DMS153 (cell line): ENCODE results near the gene ZNF329.
A peak's percentile ranks its signal among the peaks of the same experiment; 100 is the strongest.

ENCODE experiments used
- DNase-seq: peaks from one replicate; lab custom pipeline; 2025; lab: John Stamatoyannopoulos, UW

ZNF329 gene

DNA sequence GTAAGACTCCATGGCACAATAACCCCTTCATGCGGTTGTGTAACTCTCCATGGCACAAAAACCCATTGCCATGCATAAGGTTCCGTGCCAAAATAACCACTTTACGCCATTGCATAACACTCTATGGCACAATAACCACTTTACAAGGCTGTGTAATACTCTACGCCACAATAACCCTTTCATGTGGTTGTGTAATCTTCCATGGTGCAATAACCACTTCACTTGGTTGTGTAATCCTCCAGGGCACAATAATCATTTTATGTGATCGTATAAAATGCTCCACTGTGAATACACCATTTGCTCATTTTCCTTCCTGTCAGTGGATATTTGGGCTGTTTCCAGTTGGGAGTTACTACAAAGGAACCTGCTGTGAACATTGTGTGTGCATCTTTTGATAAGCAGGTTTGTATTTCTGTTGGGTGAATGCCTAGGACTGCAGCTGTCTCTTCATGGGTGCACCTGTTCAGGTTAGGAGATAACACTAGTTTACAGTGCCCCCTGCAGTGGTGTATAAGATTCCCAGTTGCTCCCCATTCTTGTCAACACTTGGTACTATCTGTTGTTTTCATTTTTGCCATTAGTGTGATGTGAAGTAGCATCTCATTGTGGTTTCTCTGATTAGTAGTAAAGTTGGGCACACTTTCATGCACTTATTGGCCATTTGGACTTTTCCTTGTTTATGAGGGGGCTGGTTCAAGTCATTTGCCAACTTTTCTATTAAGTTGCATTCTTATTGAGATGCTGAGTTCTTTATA is 31.4 kb downstream of the ZNF329 start:
- no peak for DNase-seq

DNA sequence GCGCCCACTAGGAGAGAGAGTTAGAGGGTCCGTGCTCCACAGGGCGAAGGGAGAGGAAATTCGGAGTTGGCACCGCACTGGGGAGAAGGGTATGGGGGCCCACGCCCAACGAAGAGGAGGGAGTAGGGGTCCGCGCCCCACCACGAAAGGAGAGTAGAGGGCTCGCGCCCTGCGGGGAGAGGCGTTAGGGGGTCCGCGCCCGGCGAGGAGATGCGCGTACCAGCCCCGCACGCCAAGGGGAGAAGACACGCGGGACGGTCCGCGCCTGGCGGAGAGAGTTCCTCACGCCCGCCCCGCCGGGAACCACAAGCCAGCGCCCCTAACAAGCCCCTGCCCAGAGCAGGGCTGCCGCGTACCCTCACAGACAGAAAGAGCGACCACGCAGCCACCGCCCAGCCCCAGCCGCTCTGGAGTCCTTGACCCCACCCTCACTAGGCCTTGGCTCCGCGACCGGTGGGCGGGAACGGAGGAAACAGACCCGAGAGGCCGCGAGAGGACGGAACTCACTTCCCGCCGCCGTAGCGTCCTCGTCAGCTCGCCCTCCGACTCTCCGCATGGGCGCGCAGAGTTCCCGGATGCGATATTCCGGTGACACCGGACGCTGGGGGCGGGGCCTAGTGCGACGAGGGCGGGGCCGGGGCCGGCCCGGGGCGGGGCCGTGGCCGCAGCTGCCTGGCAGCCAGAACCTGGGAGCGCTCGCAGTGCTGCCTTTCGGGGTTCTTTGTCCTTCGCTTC is 32.6 kb downstream of the ZNF329 start:
- DNase-seq: no peak

GRCh38 chr19:58108546-58108817 is 42.1 kb downstream of the ZNF329 start:
- no peak for DNase-seq

GRCh38 chr19:58107778-58108545 is 42.6 kb downstream of the ZNF329 start:
- DNase-seq: no peak

DNA sequence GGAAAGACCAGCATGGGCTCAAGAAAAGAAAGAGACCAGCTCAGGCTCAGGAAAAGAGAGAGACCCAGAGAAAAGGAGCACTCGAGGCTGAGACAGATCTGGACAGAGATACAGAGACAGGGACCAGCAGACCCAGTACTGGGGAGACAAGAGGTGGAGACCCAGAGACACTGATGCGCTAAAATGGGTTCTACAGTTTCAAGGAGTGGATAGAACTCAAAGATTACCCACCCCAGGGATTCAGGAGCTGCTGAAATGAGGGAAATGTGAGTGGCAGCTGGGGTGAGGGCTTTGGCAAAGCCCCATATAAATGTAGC is 51.9 kb downstream of the ZNF329 start:
- DNase-seq: no peak

DNA sequence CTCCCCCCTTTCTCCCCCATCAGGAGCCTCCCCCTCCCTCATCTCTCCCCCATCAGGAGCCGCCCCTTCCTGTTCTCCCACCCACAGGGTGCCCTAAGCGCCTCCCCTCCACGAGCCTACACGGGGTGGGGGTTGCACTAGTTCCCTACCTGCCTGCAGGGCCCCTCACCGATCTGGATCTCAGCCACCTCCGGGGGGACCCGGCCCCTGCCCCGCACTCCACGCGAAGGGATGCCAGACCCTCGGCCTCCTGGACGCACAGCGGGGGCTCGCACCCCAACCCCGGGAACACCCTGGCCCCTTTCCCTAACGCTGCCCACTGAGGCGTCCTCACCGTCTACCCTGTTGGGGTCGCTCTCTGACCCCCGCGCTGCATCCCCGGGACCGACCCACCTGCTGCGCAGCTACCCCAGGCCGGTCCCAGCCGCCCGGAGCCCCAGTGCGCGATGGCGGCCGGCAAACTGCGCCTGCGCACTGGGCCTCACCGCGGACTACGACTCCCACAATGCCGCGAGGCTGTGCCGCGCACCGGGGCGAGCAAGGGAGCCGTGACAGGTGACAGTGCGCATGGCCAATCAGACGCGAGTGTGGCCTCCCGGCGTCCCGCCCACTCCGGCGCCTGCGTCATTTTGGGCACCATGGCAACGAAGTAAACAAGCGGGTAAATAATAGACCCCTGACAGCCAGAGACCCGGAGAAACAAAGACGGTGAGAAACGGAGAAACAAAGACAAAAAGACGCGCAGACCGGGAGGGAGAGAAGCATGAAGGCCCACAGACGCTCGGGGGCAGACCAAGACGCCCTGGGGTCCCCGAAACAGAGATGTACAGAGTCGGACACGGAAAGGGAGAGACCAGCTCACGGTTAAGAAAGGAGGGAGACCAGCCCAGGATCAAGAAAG is 52.6 kb downstream of the ZNF329 start, which contains the start of gene ZSCAN18:
Gene ZSCAN18 (minus strand): TSS at position 451 of the 901 bp plus-strand sequence. CDS start 7,964 bp downstream, outside the sequence.
- peak; percentile 67 for DNase-seq

DNA sequence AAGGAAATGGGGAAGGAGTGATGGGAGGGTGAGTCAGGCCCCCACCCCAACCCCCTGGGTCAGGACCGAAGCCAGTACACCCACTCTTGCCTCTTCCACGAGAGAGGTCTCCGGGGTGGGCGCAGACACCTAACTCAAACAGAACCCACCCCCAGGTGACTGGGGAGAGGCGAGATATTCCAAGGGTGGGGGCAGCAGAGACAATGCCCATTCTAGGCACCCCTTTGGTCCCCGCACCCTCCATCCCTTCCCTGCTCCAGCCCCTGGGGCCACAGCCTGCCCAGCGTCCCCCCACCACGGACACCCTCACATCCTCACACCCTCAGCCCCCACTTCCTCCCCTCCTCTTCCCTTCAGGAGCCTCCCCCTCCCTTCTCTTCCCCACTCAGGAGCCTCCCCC is 53.2 kb downstream of the ZNF329 start:
- DNase-seq: no peak

DNA sequence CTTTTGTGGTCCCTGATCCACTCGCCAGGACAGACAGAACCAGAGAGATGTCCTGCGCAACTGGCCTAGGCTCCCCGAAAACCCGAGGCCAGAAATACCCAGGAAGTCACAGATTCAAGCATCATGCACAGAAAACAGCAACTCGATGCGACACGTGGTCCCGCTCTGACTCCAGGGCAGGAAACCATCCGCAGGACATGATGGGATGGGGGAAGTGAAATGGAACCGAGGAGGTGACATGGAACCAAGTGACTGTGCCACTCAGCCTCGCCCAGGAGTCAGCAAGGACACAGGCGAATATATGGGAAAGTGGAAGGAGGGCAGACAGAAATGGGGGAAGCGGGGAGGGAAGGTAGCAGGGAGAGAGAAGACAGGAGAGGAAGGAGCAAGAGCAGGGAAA is 53.7 kb downstream of the ZNF329 start:
- DNase-seq: no peak

GRCh38 chr19:58095328-58095727 is 55.3 kb downstream of the ZNF329 start:
- no peak for DNase-seq

DNA sequence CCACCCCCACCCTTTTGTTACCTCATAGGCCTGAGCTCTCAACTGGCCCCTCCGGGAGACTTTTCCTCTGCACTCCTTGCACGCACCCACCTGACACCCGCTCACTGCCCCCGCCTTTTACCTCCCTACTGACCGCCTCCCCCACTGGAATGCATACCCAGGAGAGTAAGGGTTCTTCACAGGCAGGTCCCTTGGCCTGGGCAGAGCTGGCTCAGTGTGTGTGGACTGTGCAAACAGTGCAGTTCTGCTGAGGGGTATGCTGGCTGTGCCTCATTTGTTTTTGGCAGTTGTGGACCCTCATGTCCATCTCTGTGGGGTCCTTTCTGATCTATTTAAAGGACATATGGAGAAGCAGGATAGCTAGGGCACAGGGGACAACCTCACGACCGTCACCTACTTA is 57.5 kb downstream of the ZNF329 start:
- no peak for DNase-seq

GRCh38 chr19:58091251-58091995 is 59.2 kb downstream of the ZNF329 start:
- DNase-seq: no peak

DNA sequence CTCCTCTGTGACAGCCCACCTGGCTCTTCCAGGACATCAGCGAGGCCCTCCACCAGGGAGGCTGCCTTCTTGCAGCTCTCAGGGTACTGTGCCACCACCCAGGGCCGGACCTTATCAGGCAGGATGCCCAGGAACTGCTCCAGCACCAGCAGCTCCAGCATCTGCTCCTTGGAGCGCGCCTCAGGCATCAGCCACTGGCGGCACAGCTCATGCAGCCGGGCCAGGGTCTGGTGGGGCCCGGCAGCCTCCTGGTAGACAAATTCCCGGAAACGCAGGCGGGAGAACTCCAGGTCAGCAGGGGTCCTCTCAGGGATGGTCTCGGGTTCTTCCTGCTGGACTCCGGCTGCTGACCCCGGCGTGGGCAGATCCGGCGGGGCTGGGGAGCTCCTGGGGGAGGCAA is 60.7 kb downstream of the ZNF329 start:
- DNase-seq: no peak

DNA sequence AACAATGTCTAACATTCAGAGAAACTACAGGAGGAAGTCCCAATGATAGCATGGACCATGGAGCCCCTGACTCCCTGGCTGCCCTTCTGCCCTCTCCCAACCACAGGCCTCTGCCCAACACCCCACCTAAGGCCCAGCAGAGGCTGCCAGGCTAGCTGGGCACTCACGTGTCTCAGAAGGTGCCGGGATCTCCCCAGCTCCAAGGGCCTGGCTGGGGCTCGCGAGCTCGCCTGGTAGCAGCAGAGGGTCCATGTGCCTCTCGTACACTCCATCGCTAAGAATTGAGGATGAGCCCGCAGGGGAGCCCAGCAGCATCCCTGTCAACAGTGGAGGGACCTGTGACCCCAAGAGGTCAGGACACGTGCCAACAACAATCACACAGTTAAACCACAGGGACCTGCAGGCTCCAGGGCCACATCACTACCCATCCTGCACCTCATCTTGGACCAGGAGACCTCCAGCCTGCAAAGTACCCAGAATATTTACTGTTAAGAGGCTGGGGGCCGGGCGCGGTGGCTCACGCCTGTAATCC is 62.0 kb downstream of the ZNF329 start:
- no peak for DNase-seq

DNA sequence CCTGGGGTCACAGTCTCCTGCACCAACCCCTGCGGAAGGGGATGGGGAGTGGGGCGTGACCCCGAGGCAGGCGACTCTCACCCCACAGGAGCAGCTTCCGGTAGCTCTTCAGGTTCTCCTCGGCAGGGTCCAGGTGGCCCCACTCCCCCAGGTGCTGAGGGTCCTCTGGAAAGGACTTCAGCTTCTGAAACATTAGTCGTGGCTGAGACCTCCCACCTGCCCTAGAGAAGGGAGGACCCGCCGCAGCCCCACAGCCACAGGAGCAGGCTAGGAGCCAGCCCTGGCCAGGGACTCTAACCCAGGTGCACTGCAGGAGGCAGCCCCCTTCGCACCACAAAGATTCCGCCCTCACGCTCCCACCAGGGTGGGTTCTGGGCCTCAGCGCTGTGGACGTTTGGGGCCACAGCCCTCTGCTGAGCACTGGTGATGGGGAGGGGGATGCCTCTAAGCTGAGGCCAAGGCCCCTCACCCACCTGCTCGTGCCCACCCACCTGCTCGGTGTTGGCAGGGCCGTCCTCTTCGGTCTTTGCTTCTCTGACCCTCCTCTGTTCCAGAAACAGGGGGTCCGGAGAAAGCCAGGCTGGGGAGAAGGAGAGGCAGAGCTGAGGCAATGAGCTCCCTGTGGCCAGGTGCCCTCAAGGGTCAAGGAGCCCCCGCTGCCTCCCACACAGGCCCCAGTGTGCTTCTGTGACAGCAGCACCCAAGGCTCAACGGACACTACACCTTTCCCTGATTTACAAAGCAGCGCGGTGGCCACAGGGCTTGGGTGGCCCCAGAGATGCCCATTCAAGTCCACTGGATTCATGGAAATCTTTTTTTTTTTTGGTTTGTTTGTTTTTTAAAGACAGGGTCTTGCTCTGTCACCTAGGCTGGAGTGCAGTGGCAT is 63.5 kb downstream of the ZNF329 start:
- no peak for DNase-seq

- DNase-seq: no peak
Measured at GRCh38 chr19:58085348-58085875, 65.2 kb downstream of the ZNF329 start.

GRCh38 chr19:58084596-58085347 is 65.8 kb downstream of the ZNF329 start:
- no peak for DNase-seq

GRCh38 chr19:58083021-58083420 is 67.6 kb downstream of the ZNF329 start:
- DNase-seq: no peak

DNA sequence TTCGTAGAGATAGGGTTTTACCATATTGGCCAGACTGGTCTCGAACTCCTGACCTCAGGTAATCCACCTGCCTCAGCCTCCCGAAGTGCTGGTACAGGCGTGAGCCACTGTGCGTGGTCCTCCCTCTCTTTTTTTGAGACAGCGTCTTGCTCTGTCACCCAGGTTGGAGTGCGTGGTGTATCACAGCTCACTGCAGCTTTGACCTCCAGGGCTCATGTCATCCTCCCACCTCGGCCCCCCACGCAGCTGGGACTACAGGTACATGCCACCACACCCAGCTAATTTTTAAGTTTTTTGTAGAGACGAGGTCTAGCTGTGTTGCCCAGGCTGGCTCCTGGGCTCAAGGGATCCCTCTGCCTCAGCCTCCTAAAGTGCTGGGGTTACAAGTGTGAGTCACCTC is 70.8 kb downstream of the ZNF329 start:
- no peak for DNase-seq
